T-helper 1 cell treated with Interleukin-12 subunit alpha and Interleukin-12 subunit beta and Interleukin-4 antibody, amounts not matched to agents 30 ng/mL and 1 ng/mL, for 36 hours (primary cell): ENCODE data around the gene POLR1D. TPM values are rescaled to one million over a fixed set of nuclear protein-coding genes. Genes with fewer than 3 reads are reported as not detected.

Source experiments
- intact Hi-C: fragments of 100-400 bp; cut with micrococcal nuclease; formaldehyde crosslinking; loops from one replicate; pipeline ENCODE4 v1.15.1; 2024
- total RNA-seq: library from RNA; stranded (reverse); gene quantifications from 2 replicates; pipeline ENCODE4 v1.2.3, GENCODE V29; 2022

The POLR1D gene
- total RNA-seq, 1 donor from 2014 or later, result 103 TPM

- intact Hi-C loops, result no loop called here
Observed at GRCh38 chr13:27636589-27637288, 15.0 kb downstream of the POLR1D start.

GRCh38 chr13:27637289-27637626 lies 15.6 kb downstream of the POLR1D start:
- intact Hi-C loops, result no loop called here

- intact Hi-C loops, result no loop called here
Observed at GRCh38 chr13:27638001-27638400, 16.3 kb downstream of the POLR1D start.

GRCh38 chr13:27638521-27638920 lies 16.8 kb downstream of the POLR1D start:
- intact Hi-C loops, result no loop called here

GRCh38 chr13:27639186-27639585 lies 17.5 kb downstream of the POLR1D start:
- intact Hi-C loops, result no loop called here

GRCh38 chr13:27641711-27642502 lies 20.2 kb downstream of the POLR1D start:
- intact Hi-C loops, result loop anchor here (2.0 kb wide), 1 partner anchor 19 kb away; no protein-coding TSS in a partner anchor

GRCh38 chr13:27643334-27644132 lies 21.8 kb downstream of the POLR1D start:
- intact Hi-C loops, result loop anchor here (2.0 kb wide), 1 partner anchor 21 kb away; no protein-coding TSS in a partner anchor

- intact Hi-C loops, result no loop called here
Observed at GRCh38 chr13:27644302-27644701, 22.6 kb downstream of the POLR1D start.

- intact Hi-C loops, result no loop called here
Observed at GRCh38 chr13:27650312-27650711, 28.6 kb downstream of the POLR1D start.

- intact Hi-C loops, result no loop called here
Observed at GRCh38 chr13:27654059-27654458, 32.4 kb downstream of the POLR1D start.

GRCh38 chr13:27654816-27655215 lies 33.1 kb downstream of the POLR1D start:
- intact Hi-C loops, result no loop called here

- intact Hi-C loops, result no loop called here
Observed at GRCh38 chr13:27657724-27658123, 36.0 kb downstream of the POLR1D start.

- intact Hi-C loops, result no loop called here
Observed at GRCh38 chr13:27658546-27658945, 36.9 kb downstream of the POLR1D start.

GRCh38 chr13:27659145-27659865 lies 37.6 kb downstream of the POLR1D start:
- intact Hi-C loops, result no loop called here

GRCh38 chr13:27660511-27660910 lies 38.8 kb downstream of the POLR1D start:
- intact Hi-C loops, result no loop called here

GRCh38 chr13:27661017-27661416 lies 39.3 kb downstream of the POLR1D start:
- intact Hi-C loops, result no loop called here

- intact Hi-C loops, result no loop called here
Observed at GRCh38 chr13:27662738-27663470, 41.2 kb downstream of the POLR1D start.

GRCh38 chr13:27663947-27664346 lies 42.3 kb downstream of the POLR1D start:
- intact Hi-C loops, result no loop called here

GRCh38 chr13:27665333-27665732 lies 43.6 kb downstream of the POLR1D start:
- intact Hi-C loops, result no loop called here

GRCh38 chr13:27665761-27666160 lies 44.1 kb downstream of the POLR1D start:
- intact Hi-C loops, result no loop called here

- intact Hi-C loops, result no loop called here
Observed at GRCh38 chr13:27666951-27667350, 45.3 kb downstream of the POLR1D start.
